Activated naive CD4-positive, alpha-beta T cell treated with Interleukin-2 at 50 U/mL for 16 hours (primary cell): ENCODE measurements around the gene RSPO3.
"Not testable (repeated sequence)": the region's sequence is repeated elsewhere in the genome, so short reads cannot be mapped to it uniquely, and the experiment has no call there.

Experiments
- DNase-seq: peaks from one replicate; pipeline ENCODE4 v3.0.0-alpha.2; 2020

The RSPO3 gene

GRCh38 chr6:127118298-127119101 is at the start of gene RSPO3:
TSS of gene RSPO3 (plus strand) at chr6:127118671. CDS start at chr6:127119193, 522 bp downstream.
- DNase-seq: no peak

- DNase-seq: no peak
Measured at GRCh38 chr6:127069659-127070279, 48.7 kb upstream of the RSPO3 start.

DNA sequence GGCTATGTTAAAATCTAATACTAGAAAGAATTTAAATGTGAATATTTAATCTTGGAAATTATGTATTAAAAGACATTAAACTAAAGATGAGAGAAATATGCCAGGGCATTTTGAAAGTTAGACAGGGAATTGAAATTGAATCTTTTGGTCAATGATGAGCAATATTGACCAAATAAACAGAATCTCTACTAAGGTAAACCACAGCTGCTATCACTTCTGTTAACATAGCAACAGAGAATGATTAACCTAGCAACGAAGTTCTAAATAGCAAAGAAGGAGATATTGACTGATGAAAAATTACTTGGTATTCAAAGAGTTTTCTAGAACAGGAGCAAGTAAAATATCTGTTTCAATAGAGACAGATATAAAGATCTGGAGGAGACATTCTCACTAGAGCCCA is 45.2 kb upstream of the RSPO3 start:
- no peak for DNase-seq

DNA sequence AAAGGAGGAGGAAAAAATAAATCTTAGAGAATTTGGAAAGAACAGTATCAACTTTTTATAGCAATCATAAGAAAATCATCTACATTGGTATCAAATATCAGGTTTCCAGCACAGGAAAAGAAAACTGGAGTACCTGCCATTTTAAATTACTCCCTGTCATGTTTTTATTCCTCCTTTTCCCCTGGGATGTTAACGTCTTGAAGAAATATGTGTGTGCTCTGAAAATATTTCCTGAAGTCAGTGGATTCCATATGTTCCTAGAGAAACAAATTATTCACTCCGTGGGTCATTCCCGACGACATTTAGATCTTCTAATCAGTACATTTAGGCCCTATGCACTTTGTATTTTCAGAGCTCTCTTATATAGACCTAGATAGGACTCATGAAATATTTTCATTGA is 42.0 kb upstream of the RSPO3 start:
- no peak for DNase-seq

- no peak for DNase-seq
Measured at GRCh38 chr6:127077886-127078285, 40.6 kb upstream of the RSPO3 start.

DNA sequence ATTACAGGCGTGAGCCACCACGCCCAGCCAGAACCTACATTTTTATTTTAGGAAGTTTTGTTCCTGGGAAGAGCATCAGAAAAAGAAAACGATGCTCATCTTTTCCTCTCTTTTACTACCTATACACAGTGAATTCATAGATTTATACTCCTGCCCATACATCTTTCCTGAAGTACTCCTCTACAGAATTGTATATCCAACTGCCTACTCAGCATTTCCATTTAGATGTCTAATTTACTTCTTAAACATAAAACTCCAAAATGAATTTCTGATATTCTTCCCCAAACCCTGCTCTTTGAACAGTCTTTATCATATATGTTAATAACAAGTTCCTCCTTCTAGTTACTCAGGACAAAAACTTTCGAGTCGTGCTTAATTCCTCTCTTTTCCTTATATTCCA is 39.8 kb upstream of the RSPO3 start:
- DNase-seq: no peak

GRCh38 chr6:127079681-127080080 is 38.8 kb upstream of the RSPO3 start:
- DNase-seq: no peak

- no peak for DNase-seq
Measured at GRCh38 chr6:127080081-127080480, 38.4 kb upstream of the RSPO3 start.

GRCh38 chr6:127083231-127083962 is 35.1 kb upstream of the RSPO3 start:
- DNase-seq: no peak

- no peak for DNase-seq
Measured at GRCh38 chr6:127083963-127084310, 34.5 kb upstream of the RSPO3 start.

DNA sequence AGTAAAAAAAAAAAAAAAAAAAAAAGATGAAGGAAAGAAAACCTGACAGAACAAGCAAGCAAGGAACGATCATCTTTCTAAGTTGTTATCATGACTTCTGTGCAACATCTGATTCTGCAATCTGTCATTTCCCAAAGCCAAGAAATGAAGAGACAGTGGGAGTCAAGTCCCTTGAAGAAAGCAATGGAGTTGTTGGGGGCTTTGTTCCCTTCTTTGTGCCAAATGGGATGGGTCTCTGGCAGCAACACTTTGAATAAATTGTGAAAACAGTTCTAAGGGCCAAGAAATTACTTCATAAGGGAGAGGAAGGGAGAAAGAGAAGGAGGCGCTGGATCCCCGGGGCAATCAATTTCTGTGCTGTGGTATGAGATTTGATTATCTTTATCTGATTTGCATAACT is 33.3 kb upstream of the RSPO3 start:
- no peak for DNase-seq

DNA sequence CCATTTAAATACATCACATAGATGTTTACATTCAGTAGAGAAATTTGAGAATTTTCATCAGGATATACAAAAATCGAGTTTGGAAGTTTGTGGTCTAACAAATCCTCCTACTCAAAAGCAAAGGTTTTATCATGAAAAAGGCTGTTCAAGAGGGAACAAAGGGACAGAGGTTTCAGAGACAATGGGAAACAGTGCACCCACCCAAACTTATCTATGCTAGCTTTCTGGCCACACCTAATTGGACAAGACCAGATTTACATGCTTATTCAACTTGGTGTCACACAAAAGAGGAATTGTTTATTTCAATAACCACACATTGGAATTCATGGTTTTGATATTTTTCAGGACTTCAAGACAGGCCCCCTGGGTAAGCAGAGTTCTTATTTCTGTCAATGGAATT is 28.4 kb upstream of the RSPO3 start:
- DNase-seq: no peak

DNA sequence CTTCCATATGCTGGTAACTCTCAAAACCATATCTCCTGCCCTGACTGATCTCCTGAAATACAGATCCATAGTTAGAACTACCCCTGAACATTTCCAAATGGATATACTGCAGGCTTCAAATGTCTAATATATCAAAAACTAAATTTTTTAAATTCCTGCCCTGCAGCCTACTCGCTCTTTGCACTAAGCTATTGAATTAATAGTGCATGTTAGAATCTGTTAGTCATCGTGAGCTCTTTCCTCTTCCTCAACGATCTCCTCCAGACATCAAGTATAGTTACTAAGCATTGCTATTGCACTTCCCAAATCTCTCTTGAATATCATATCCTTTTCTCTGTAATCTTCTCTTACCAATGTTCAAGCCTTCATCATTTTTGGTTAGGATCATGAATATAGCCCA is 26.0 kb upstream of the RSPO3 start:
- no peak for DNase-seq

DNA sequence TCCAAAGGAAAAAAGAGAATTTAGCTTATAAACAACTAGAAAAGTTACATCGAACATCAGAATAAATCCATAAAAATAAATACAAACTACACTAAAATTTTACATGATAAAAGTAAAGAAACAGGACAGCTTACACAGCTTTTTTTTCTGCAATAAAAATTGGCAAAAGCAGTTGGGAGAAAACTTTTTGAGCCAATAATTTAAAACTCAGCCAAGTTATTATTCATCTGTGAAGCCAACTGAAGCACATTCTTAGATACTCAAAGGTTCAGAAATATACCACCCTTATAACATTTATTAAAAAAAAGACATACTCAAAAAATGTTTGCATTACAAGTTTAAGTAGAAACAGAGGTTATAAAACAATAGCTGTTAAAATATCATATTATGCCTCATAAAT is 23.7 kb upstream of the RSPO3 start:
- no peak for DNase-seq

DNA sequence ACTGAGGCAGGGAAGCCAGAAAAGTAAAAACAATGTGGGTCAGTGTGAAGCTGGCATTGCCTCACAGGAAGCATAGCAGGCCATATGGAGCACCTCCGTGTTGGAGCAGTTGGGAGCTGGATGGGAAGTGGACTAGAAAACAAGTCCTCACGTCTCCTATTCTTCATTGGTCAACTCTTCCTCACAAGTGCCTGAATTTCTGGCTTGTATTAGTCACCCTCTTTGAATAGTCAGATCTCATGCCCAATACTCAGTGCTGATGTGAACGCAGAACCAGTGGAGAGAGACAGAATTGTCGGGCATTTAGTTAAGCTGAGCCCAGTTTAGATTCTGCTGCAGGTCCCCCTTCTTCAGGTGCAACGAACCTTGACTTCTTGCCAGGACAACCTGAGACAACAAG is 22.3 kb upstream of the RSPO3 start:
- DNase-seq: no peak

- DNase-seq: not testable (repeated sequence)
Measured at GRCh38 chr6:127097442-127097841, 21.0 kb upstream of the RSPO3 start.

GRCh38 chr6:127100510-127101140 is 17.8 kb upstream of the RSPO3 start:
- no peak for DNase-seq

DNA sequence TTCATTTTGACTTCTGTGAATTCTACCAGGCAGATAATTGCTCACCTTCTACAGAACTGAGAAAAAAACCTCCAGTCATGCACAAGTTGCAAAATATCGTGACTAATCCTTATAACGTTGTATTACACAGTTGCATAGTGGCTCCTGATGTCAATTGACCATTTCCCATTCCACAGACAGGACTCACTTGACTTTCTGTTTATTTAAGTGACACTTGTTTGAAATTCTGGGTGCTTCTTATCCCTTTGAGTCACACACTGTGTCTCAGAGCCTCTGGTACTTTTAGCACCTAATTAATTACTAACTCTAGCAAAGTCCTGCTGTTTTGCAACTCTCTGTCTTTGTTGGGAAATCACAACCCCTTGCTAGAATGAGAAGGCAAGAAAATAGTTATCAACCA is 16.2 kb upstream of the RSPO3 start:
- DNase-seq: no peak

DNA sequence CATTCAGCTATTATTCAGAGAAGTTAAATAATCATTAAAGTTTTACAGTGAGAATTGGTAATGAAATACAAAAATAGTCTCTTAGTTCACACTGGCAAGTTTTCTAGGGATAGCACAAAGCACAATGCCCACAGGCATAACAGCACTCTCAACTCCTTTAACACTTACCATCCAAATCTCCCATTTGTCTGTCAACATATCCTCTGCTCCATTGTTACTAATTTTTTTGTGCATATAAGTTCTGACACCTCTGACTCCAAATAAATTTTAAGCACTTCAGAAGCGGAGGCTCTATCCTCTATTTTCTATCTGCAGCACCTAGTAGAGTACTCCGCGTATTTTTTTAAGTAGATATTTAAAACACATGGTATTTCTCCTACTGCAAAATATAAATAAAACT is 15.6 kb upstream of the RSPO3 start:
- no peak for DNase-seq

DNA sequence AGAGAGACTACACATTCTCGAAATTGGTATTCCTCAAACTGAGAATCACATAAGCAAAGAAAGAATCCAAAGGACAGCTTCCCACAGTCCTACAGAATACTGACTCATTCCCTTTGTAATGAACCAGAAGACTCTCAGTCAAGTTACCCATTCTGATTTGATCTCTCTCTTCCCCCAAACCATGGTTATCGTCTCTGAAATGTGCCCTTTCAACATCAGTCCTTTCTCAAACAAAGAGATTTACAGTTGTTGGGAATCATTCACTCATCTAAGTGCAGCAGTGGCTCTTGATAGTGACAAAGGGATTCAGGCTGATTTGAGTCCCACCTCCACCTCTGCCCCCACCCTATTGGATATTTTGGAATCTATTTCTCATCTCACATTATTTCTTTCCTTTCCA is 15.0 kb upstream of the RSPO3 start:
- no peak for DNase-seq

- no peak for DNase-seq
Measured at GRCh38 chr6:127107916-127108315, 10.6 kb upstream of the RSPO3 start.

DNA sequence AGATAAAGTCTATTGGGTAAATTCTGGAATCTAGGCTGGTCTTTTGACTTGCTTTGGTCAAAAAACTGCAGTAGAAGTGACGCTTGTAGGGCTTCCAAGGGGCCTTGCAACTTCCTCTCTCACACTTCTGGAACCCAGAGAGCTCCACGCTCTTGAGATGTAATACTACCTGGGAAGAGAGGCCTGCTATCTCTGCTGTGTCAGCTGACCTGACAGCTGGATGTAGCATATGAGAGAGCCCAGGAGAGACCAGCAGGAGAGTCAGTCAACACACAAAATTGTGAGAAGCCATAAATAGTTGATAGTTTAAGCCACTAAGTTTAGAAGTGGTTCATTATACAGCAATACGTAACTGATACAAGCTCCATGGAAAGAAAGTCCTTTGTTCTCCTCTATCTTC is 7.8 kb upstream of the RSPO3 start:
- no peak for DNase-seq

DNA sequence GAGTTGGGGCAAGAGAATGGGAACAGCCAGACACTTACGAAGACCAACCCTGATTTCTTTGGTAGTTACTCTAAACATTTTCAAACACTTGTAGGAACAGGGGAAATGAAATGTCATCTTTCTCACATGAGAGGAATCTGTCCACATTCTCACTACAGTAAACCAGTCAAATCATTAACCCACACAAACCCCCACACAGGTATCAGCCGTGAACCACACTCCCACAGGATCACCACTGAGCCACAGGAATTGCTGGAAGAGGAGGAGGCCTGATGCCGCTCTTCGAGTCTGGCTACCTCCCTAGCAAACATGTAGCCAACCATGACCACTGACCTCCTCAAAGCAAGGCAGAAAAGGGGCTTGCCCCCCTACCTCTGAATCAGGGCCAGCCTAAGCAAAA is 6.9 kb upstream of the RSPO3 start:
- no peak for DNase-seq
